ENCODE results near the gene EPC2. TPM values are rescaled to one million over a fixed set of nuclear protein-coding genes. Genes with fewer than 3 reads are reported as not detected.

The EPC2 gene
- total and polyA plus RNA-seq, 2 of the 8 experiments (the other 6 are each of a cell fraction or from before 2014, with no cell fraction given) = 16.1 to 25.7 TPM

DNA sequence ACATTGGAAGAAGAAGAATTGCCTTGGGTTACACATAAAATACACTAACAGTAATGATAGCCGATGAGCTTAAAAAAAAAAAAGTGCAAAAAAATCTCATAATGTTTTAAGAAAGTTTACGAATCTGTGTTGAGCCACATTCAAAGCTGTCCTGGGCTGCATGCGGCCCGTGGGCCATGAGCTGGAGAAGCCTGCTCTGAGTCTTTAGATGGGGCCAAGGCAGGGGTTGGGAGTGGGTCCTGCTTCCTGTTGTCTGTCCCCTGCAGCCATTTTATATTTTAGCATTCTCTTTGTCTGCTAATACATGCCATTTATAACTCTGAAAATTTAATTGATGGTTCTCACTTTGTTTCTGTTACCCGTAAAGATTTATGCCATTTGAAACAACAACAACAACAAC, 93.2 kb downstream of the EPC2 start:
- Histone ChIP-seq H3K14ac (ENCODE audit: insufficient read length) (no peak overlapping the region), H3K23me2 (ENCODE audit: low read depth, low read length) (no peaks in the 10 kb centered on the region), H3K18ac (ENCODE audit: extremely low read depth, low read length) (no peak overlapping the region), H3K27ac (ENCODE audit: low read depth, low read length) (no peak overlapping the region), H3K4me2 (ENCODE audit: insufficient read depth in 1 of 2, low read depth in 2 of 2, low read length in 2 of 2) (no peak overlapping the region), H3K36me3 (ENCODE audit: control insufficient read depth in 2 of 4, insufficient read depth in 4 of 4, low read length in 3 of 4) (no peaks in the 10 kb centered on the region), H4K5ac (ENCODE audit: insufficient read length, low read depth, low read length) (no peak overlapping the region), H2BK20ac (ENCODE audit: low read length) (no peak overlapping the region), H3K9me3 (ENCODE audit: insufficient read depth in 2 of 2, low read depth in 1 of 2, low read length in 1 of 2) (no peaks in the 10 kb centered on the region), H2BK120ac (replicated peaks; ENCODE audit: low read depth, low read length) (no peak overlapping the region), H3K56ac (replicated peaks; ENCODE audit: insufficient read length, low read depth, low read length) (no peak overlapping the region), H3K23ac (ENCODE audit: insufficient read length) (no peak overlapping the region), H2AK5ac (ENCODE audit: low read depth, low read length) (no peak overlapping the region), H2BK12ac (ENCODE audit: low read depth, low read length) (no peak overlapping the region; the same call in 1 of the 2 replicates), H2BK15ac (ENCODE audit: low read length) (no peak overlapping the region), H3K4ac (replicated peaks; ENCODE audit: insufficient read length, low read depth, low read length) (no peak overlapping the region), H4K20me1 (replicated peaks in 1 of 2; ENCODE audit: control insufficient read depth in 1 of 2, insufficient read depth in 2 of 2, low read length in 2 of 2) (no peaks in the 10 kb centered on the region), H3K4me1 (replicated peaks in 1 of 4; ENCODE audit: control insufficient read depth in 3 of 4, insufficient read depth in 4 of 4, low read length in 3 of 4) (peaks cover 0 to 3% (median 0%) of the 10 kb centered on the region in 4 experiments; a peak in 1 of 7 replicates), H3K27me3 (replicated peaks in 1 of 4; ENCODE audit: control insufficient read depth in 3 of 4, extremely low read depth in 1 of 4, insufficient read depth in 3 of 4, low read length in 3 of 4) (no peaks in the 10 kb centered on the region), H2BK5ac (ENCODE audit: low read depth, low read length) (no peak overlapping the region; the same call in 1 of the 2 replicates), H3K9ac (replicated peaks in 1 of 4; ENCODE audit: extremely low read depth in 1 of 4, low read depth in 3 of 4, low read length in 3 of 4) (no peak overlapping the region), H4K91ac (replicated peaks; ENCODE audit: insufficient read length, low read length) (no peak overlapping the region), H3K79me1 (ENCODE audit: low read depth, low read length) (no peaks in the 10 kb centered on the region), H4K8ac (ENCODE audit: extremely low read depth, insufficient read depth, low read length) (no peak overlapping the region), H3K4me3 (ENCODE audit: extremely low read depth in 1 of 4, insufficient read depth in 2 of 4, low read depth in 3 of 4, low read length in 4 of 4) (no peak overlapping the region), H3K79me2 (ENCODE audit: control insufficient read depth in 1 of 2, insufficient read depth in 2 of 2, low read length in 2 of 2) (peaks cover 0 to 66% of the 10 kb centered on the region in 2 experiments; a peak in 2 of 4 replicates), H2AFZ (ENCODE audit: low read length) (no peak overlapping the region)
- ChIA-PET CTCF (ENCODE audit: partially characterized antibody) (interaction anchor here (1.0 kb wide), 1 partner anchor 13 kb away, joined by 3 read pairs; no protein-coding TSS in a partner anchor), POLR2A (ENCODE audit: partially characterized antibody) (no interaction called here)
- TF ChIP-seq GTF2F1 (IDR thresholded peaks at IDR 0.05; ENCODE audit: borderline replicate concordance, low read depth, low read length) (no peak), NANOG (IDR thresholded peaks at IDR 0.05; ENCODE audit: insufficient read depth, low read depth, low read length, poor library complexity, severe bottlenecking) (no peak), ASH2L (IDR thresholded peaks at IDR 0.05; ENCODE audit: low read length) (no peak), JUN (IDR thresholded peaks at IDR 0.05; ENCODE audit: low read depth, low read length) (no peak)
- DNase-seq (ENCODE audit: low read depth in 1 of 2, low spot score in 2 of 2) = no peak
- no peak for FAIRE-seq
- 88% methylated on average over 5 of the region's 5 CpGs; no CpG with 5 or more reads in 1 of the 2 experiments for WGBS, 2 experiments (ENCODE audit: extremely low coverage in 1 of 2, insufficient coverage in 1 of 2, insufficient read length in 1 of 2, insufficient replicate concordance in 2 of 2, low coverage in 1 of 2, low lambda C conversion rate in 2 of 2, missing lambda C conversion rate in 1 of 2)

Measured in H1 (cell line).